OCI-LY7 (cell line): ENCODE measurements around the gene UTP18. TPM values are rescaled to one million over a fixed set of nuclear protein-coding genes. Genes with fewer than 3 reads are reported as not detected.

Source experiments
- BruUV-seq: library from RNA; stranded (reverse); fragments of 400-500 nt; replicated peaks from 2 replicates; lab custom pipeline; 2021; lab: Mats Ljungman, UMichigan
- CTCF ChIA-PET: fragments of 300-600 bp; sonication (Branson Sonifier 250); formaldehyde crosslinking; loops from one replicate; lab custom pipeline; 2022; ENCODE audit warnings: antibody characterized with exemption; ENCODE audit not compliant: unreplicated experiment; lab: Charles Lee
- POLR2A ChIA-PET: fragments of 300-600 bp; sonication (Branson Sonifier 250); formaldehyde crosslinking; loops from one replicate; lab custom pipeline; 2022; ENCODE audit warnings: antibody characterized with exemption; lab: Charles Lee
- DNase-seq: peaks from one replicate; pipeline ENCODE4 v3.0.0-alpha.2; 2015; ENCODE audit warnings: low spot score
- H2AFZ ChIP-seq: fragments of 200-600 bp; sonication (generic), shearing (Covaris generic); 2 replicates; pipeline ENCODE4 v1.6.1; 2014; ENCODE audit warnings: mild to moderate bottlenecking, antibody characterized with exemption, low read length, moderate library complexity
- H3K27ac ChIP-seq: fragments of 200-600 bp; sonication (generic); 2 replicates; pipeline ENCODE4 v1.5.1; 2014; ENCODE audit warnings: mixed run types, low read depth, mild to moderate bottlenecking, moderate library complexity, low read length, inconsistent platforms; ENCODE audit not compliant: poor library complexity, severe bottlenecking
- H3K36me3 ChIP-seq: fragments of 200-600 bp; sonication (generic); 2 replicates; pipeline ENCODE4 v1.6.1; 2014; ENCODE audit warnings: mild to moderate bottlenecking, antibody characterized with exemption, low read length, moderate library complexity, mixed read lengths; ENCODE audit not compliant: insufficient read depth
- H3K4me1 ChIP-seq: fragments of 200-600 bp; sonication (generic); 2 replicates; pipeline ENCODE4 v1.5.1; 2014; ENCODE audit warnings: mild to moderate bottlenecking, low read length; ENCODE audit not compliant: insufficient read depth, poor library complexity, severe bottlenecking
- H3K4me2 ChIP-seq: fragments of 200-600 bp; sonication (generic); 2 replicates; pipeline ENCODE4 v1.6.1; 2014; ENCODE audit warnings: mild to moderate bottlenecking, low read length
- H3K4me3 ChIP-seq: fragments of 200-600 bp; sonication (generic); 2 replicates; pipeline ENCODE4 v1.5.1; 2014; ENCODE audit warnings: mild to moderate bottlenecking, low read depth, low read length; ENCODE audit not compliant: poor library complexity, severe bottlenecking
- H3K79me2 ChIP-seq: fragments of 200-600 bp; sonication (generic); 2 replicates; pipeline ENCODE4 v1.6.1; 2016; ENCODE audit warnings: low read depth, mild to moderate bottlenecking, low read length, moderate library complexity, mixed read lengths; ENCODE audit not compliant: insufficient read depth
- H3K9me2 ChIP-seq: fragments of 200-600 bp; sonication (generic); 2 replicates; pipeline ENCODE4 v1.6.1; 2016; ENCODE audit warnings: mild to moderate bottlenecking, low read length, mixed read lengths; ENCODE audit not compliant: insufficient read depth
- H3K9me3 ChIP-seq: fragments of 200-600 bp; sonication (generic); 2 replicates; pipeline ENCODE4 v1.6.1; 2014; ENCODE audit warnings: mild to moderate bottlenecking, mixed run types, low read length, mixed read lengths
- H4K20me1 ChIP-seq: fragments of 200-600 bp; sonication (generic); 2 replicates; pipeline ENCODE4 v1.6.1; 2014; ENCODE audit warnings: mild to moderate bottlenecking, antibody characterized with exemption, low read length, moderate library complexity, mixed read lengths; ENCODE audit not compliant: insufficient read depth
- CTCF ChIP-seq: fragments of 200-600 bp; sonication (generic); conservative IDR thresholded peaks from 2 replicates; pipeline ENCODE4 v1.5.1; 2014; ENCODE audit warnings: mild to moderate bottlenecking, antibody characterized with exemption, low read length, moderate library complexity, mixed read lengths
- EZH2phosphoT487 ChIP-seq: fragments of 200-600 bp; sonication (generic); IDR thresholded peaks from 2 replicates; pipeline ENCODE4 v1.6.1; 2018; ENCODE audit warnings: low read depth, borderline replicate concordance, mild to moderate bottlenecking, mixed run types, antibody characterized with exemption, low read length, moderate library complexity, mixed read lengths
- intact Hi-C: fragments of 100-400 bp; cut with micrococcal nuclease; formaldehyde crosslinking; loops from one replicate; pipeline ENCODE4 v1.10.0; 2022; ENCODE audit not compliant: unreplicated experiment
- total RNA-seq, 2 experiments: library from RNA; depleted of rRNA in 1 of 2; stranded (reverse); fragments of >200 nt in 1 of 2; shearing (Covaris generic) in 1 of 2; gene quantifications; 2 replicates each; pipeline ENCODE4 v1.2.3, GENCODE V29; 2014 to 2022

The UTP18 gene
- total RNA-seq, 2 experiments from 2014 or later = 58.1 to 68.3 TPM

- ChIA-PET CTCF (interaction anchor here (1.0 to 1.1 kb wide), 2 partner anchors 9 to 77 kb away, joined by 3 read pairs; no protein-coding TSS in a partner anchor), POLR2A (interaction anchor here (0.6 to 5.0 kb wide), 8 partner anchors 9 to 78 kb away, joined by 3 to 24 read pairs (median 8); no protein-coding TSS in a partner anchor)
- peaks cover 89% of the 10 kb centered on the region for H3K79me2 ChIP-seq
- no peaks in the 10 kb centered on the region for H3K9me3 ChIP-seq
- no peaks in the 10 kb centered on the region for H3K9me2 ChIP-seq
- peaks cover 9% of the 10 kb centered on the region for H3K36me3 ChIP-seq
- H3K4me2 ChIP-seq = peak overlapping the region; percentile 85
- peaks cover 80% of the 10 kb centered on the region for H3K4me1 ChIP-seq
- H3K27ac ChIP-seq = peak overlapping the region; percentile 88
- no peak for DNase-seq
- no peaks in the 10 kb centered on the region for H4K20me1 ChIP-seq
- H3K4me3 ChIP-seq = peak overlapping the region; percentile 58
- BruUV-seq = no TSS peak
- intact Hi-C loops = loop anchor here (1.0 to 10.0 kb wide), 3 partner anchors 8 to 365 kb away; partner anchors contain the start of genes MBTD1, TOB1 and UTP18
- H2AFZ ChIP-seq = no peak overlapping the region; the same call in 1 of the 2 replicates
- TF ChIP-seq CTCF (no peak), EZH2phosphoT487 (no peak)
These were observed 30.5 kb upstream of the UTP18 start for GRCh38 chr17:51229889-51230288.

- Histone ChIP-seq H3K4me2 (peak overlapping the region; percentile 85), H3K9me2 (no peaks in the 10 kb centered on the region), H3K27ac (peak overlapping the region; percentile 88), H3K4me3 (peak overlapping the region; percentile 58), H2AFZ (peak overlapping the region; percentile 45; the same call in 1 of the 2 replicates), H3K36me3 (peaks cover 14% of the 10 kb centered on the region), H3K9me3 (no peaks in the 10 kb centered on the region), H3K79me2 (peaks cover 89% of the 10 kb centered on the region), H4K20me1 (no peaks in the 10 kb centered on the region), H3K4me1 (peaks cover 76% of the 10 kb centered on the region)
- no TSS peak for BruUV-seq
- ChIA-PET POLR2A (interaction anchor here (1.7 to 5.0 kb wide), 5 partner anchors 9 to 31 kb away, joined by 5 to 24 read pairs (median 9); no protein-coding TSS in a partner anchor), CTCF (interaction anchor here (1.0 to 1.1 kb wide), 2 partner anchors 8 to 77 kb away, joined by 3 read pairs; no protein-coding TSS in a partner anchor)
- DNase-seq = peak; percentile 76
- intact Hi-C loops = loop anchor here (1.0 to 10.0 kb wide), 2 partner anchors 8 to 366 kb away; partner anchors contain the start of gene TOB1
- TF ChIP-seq CTCF (no peak), EZH2phosphoT487 (no peak)
These were observed 30.0 kb upstream of the UTP18 start for GRCh38 chr17:51230306-51230705.

GRCh38 chr17:51231999-51232398 is 28.3 kb upstream of the UTP18 start:
- intact Hi-C loops = loop anchor here (10.0 kb wide), 1 partner anchor 367 kb away; the partner anchor contains the start of gene TOB1
- CTCF ChIA-PET = no interaction called here
- H3K79me2 ChIP-seq = peaks cover 94% of the 10 kb centered on the region
- H3K4me1 ChIP-seq = peaks cover 71% of the 10 kb centered on the region
- no peak overlapping the region for H3K4me3 ChIP-seq
- H3K4me2 ChIP-seq = no peak overlapping the region
- BruUV-seq = no TSS peak
- TF ChIP-seq EZH2phosphoT487 = no peak
- no peak for TF ChIP-seq CTCF
- H4K20me1 ChIP-seq = no peaks in the 10 kb centered on the region
- H2AFZ ChIP-seq = no peak overlapping the region
- POLR2A ChIA-PET = interaction anchor here (0.9 to 3.9 kb wide), 3 partner anchors 11 to 77 kb away, joined by 3 to 24 read pairs (median 3); no protein-coding TSS in a partner anchor
- H3K36me3 ChIP-seq = peaks cover 27% of the 10 kb centered on the region
- DNase-seq = no peak
- H3K9me2 ChIP-seq = no peaks in the 10 kb centered on the region
- peak overlapping the region; percentile 88 for H3K27ac ChIP-seq
- H3K9me3 ChIP-seq = no peaks in the 10 kb centered on the region
